Neural cell (in vitro differentiated cells): ENCODE measurements around the gene VAX1. TPM values are rescaled to one million over a fixed set of nuclear protein-coding genes. Genes with fewer than 3 reads are reported as not detected.

Experiments used
- H2AFZ ChIP-seq: fragments of 200-600, 300-800 bp; sonication (generic), shearing (Covaris generic); 2 replicates; pipeline ENCODE4 v1.6.0; 2014; ENCODE audit warnings: low read depth, mild to moderate bottlenecking, antibody characterized with exemption, low read length, moderate library complexity
- H3F3A ChIP-seq: fragments of 200-600 bp; shearing (Covaris generic); 2 replicates; pipeline ENCODE4 v1.6.1; 2016; ENCODE audit warnings: mild to moderate bottlenecking, moderate library complexity, mixed read lengths, antibody characterized with exemption, low read length; ENCODE audit not compliant: insufficient read depth, poor library complexity, severe bottlenecking
- H3K27ac ChIP-seq: fragments of 200-600, 300-800 bp; sonication (generic), shearing (Covaris generic); 2 replicates; pipeline ENCODE4 v1.5.1; 2014; ENCODE audit warnings: mild to moderate bottlenecking, low read length, moderate library complexity
- H3K27me3 ChIP-seq: fragments of 300-800, 200-600 bp; sonication (generic), shearing (Covaris generic); 2 replicates; pipeline ENCODE4 v1.6.0; 2014; ENCODE audit warnings: mild to moderate bottlenecking, low read depth, low read length, moderate library complexity; ENCODE audit not compliant: insufficient read depth
- H3K36me3 ChIP-seq: fragments of 300-800, 200-600 bp; sonication (generic), shearing (Covaris generic); 2 replicates; pipeline ENCODE4 v1.5.1; 2014; ENCODE audit warnings: mild to moderate bottlenecking, antibody characterized with exemption, low read length, moderate library complexity; ENCODE audit not compliant: insufficient read depth
- H3K4me2 ChIP-seq: fragments of 300-800, 200-600 bp; sonication (generic), shearing (Covaris generic); 2 replicates; pipeline ENCODE4 v1.6.0; 2014; ENCODE audit warnings: mild to moderate bottlenecking, low read length
- H3K4me3 ChIP-seq: fragments of 300-800, 200-600 bp; sonication (generic), shearing (Covaris generic); 2 replicates; pipeline ENCODE4 v1.5.1; 2014; ENCODE audit warnings: mild to moderate bottlenecking, low read length, moderate library complexity
- H3K79me2 ChIP-seq: fragments of 200-600 bp; shearing (Covaris generic); replicated peaks from 2 replicates; pipeline ENCODE4 v1.6.0; 2014; ENCODE audit warnings: mild to moderate bottlenecking, low read length, moderate library complexity; ENCODE audit not compliant: insufficient read depth
- H3K9ac ChIP-seq: fragments of 300-800, 200-600 bp; sonication (generic), shearing (Covaris generic); 2 replicates; pipeline ENCODE4 v1.6.1; 2016; ENCODE audit warnings: mild to moderate bottlenecking, low read length, mixed read lengths
- H3K9me2 ChIP-seq: fragments of 200-600 bp; shearing (Covaris generic); 2 replicates; pipeline ENCODE4 v1.6.1; 2016; ENCODE audit warnings: mild to moderate bottlenecking, low read length, mixed read lengths; ENCODE audit not compliant: insufficient read depth
- H3K9me3 ChIP-seq: fragments of 200-600, 300-800 bp; sonication (generic), shearing (Covaris generic); 2 replicates; pipeline ENCODE4 v1.6.1; 2016; ENCODE audit warnings: mild to moderate bottlenecking, mixed run types, low read length, moderate library complexity, mixed read lengths
- H4K20me1 ChIP-seq: fragments of 200-600 bp; shearing (Covaris generic); 2 replicates; pipeline ENCODE4 v1.6.1; 2016; ENCODE audit warnings: mild to moderate bottlenecking, mixed run types; ENCODE audit not compliant: insufficient read depth
- EP300 ChIP-seq: fragments of 450-650 bp; conservative IDR thresholded peaks from 2 replicates; pipeline ENCODE4 v1.6.1; 2014; ENCODE audit warnings: antibody characterized with exemption, mild to moderate bottlenecking, moderate library complexity; ENCODE audit not compliant: poor library complexity, severe bottlenecking
- EZH2 ChIP-seq: fragments of 200-600, 300-800 bp; shearing (Covaris generic), sonication (generic); IDR thresholded peaks from 2 replicates; pipeline ENCODE4 v1.6.1; 2014; ENCODE audit warnings: antibody characterized with exemption, low read length, borderline replicate concordance, mild to moderate bottlenecking; ENCODE audit not compliant: insufficient read depth, poor library complexity, severe bottlenecking
- MXI1 ChIP-seq: fragments of 450-650 bp; conservative IDR thresholded peaks from 2 replicates; pipeline ENCODE4 v1.6.1; 2014; ENCODE audit warnings: antibody characterized with exemption, mild to moderate bottlenecking; ENCODE audit not compliant: poor library complexity, severe bottlenecking
- POLR2AphosphoS5 ChIP-seq: IDR thresholded peaks from 2 replicates; pipeline ENCODE4 v1.6.1; 2012
- RAD21 ChIP-seq: fragments of 450-650 bp; conservative IDR thresholded peaks from 2 replicates; pipeline ENCODE4 v1.6.1; 2014; ENCODE audit warnings: antibody characterized with exemption, mild to moderate bottlenecking, moderate library complexity
- SMC3 ChIP-seq: fragments of 450-650 bp; conservative IDR thresholded peaks from 2 replicates; pipeline ENCODE4 v1.6.1; 2014; ENCODE audit warnings: antibody characterized with exemption, mild to moderate bottlenecking, moderate library complexity; ENCODE audit not compliant: poor library complexity
- TAF1 ChIP-seq: IDR thresholded peaks from 2 replicates; pipeline ENCODE4 v1.6.1; 2012; ENCODE audit warnings: low read depth
- polyA plus RNA-seq: library from polyadenylated mRNA; depleted of rRNA; stranded (reverse); fragments of >200 nt; gene quantifications from 2 replicates; pipeline ENCODE4 v1.2.3, GENCODE V29; 2014
- TF ChIP-seq, protein P1 (sequence below): fragments of 450-650 bp; IDR thresholded peaks from 2 replicates; pipeline ENCODE4 v1.5.1; 2014; ENCODE audit warnings: antibody characterized with exemption, mild to moderate bottlenecking, moderate library complexity; ENCODE audit not compliant: poor library complexity, severe bottlenecking
- TF ChIP-seq, protein P2 (sequence below): IDR thresholded peaks from 2 replicates; pipeline ENCODE4 v1.6.1; 2012; ENCODE audit warnings: borderline replicate concordance

Gene VAX1
- polyA plus RNA-seq, 1 donor from 2014 or later, result 0.63 TPM

GRCh38 chr10:117167789-117168674, 30.0 kb upstream of the VAX1 start (continued):
- TF ChIP-seq EZH2, result peak; percentile 66
- TF ChIP-seq MXI1, result no peak
- TF ChIP-seq TAF1, result no peak

DNA sequence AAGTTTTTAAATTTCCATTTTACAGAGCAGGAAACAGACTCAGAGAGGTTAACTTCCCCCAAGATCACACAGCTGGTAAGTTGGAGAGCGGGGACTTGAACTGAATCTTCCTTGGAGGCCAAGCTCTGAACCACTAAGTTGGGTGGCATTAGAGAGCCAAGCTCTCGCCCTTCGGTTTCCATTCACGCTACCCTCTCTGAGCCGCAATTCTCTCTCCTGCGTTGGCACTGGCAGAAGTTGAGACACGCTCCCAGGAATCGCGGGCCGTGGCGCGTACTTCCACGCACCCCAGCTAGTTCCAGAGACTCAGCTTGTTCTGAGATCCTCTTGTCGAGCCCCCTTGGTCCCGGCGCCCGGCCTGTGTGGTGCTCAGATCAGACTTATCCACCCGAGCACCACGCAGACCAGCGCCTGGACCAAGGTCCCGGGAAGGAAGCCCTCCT, 29.3 kb upstream of the VAX1 start:
- no peaks in the 10 kb centered on the region for H3K9me2 ChIP-seq
- no peaks in the 10 kb centered on the region for H3K36me3 ChIP-seq
- no peak overlapping the region for H3K27ac ChIP-seq
- H4K20me1 ChIP-seq, result no peaks in the 10 kb centered on the region
- no peak overlapping the region for H3K4me2 ChIP-seq
- no peak overlapping the region for H3K4me3 ChIP-seq
- H2AFZ ChIP-seq, result no peak overlapping the region
- no peaks in the 10 kb centered on the region for H3K9me3 ChIP-seq
- no peaks in the 10 kb centered on the region for H3F3A ChIP-seq
- no peaks in the 10 kb centered on the region for H3K79me2 ChIP-seq
- TF ChIP-seq RAD21 (no peak), MXI1 (no peak), SMC3 (no peak), POLR2AphosphoS5 (no peak), EZH2 (no peak), TAF1 (no peak), EP300 (no peak)
- TF ChIP-seq, protein P1, sequence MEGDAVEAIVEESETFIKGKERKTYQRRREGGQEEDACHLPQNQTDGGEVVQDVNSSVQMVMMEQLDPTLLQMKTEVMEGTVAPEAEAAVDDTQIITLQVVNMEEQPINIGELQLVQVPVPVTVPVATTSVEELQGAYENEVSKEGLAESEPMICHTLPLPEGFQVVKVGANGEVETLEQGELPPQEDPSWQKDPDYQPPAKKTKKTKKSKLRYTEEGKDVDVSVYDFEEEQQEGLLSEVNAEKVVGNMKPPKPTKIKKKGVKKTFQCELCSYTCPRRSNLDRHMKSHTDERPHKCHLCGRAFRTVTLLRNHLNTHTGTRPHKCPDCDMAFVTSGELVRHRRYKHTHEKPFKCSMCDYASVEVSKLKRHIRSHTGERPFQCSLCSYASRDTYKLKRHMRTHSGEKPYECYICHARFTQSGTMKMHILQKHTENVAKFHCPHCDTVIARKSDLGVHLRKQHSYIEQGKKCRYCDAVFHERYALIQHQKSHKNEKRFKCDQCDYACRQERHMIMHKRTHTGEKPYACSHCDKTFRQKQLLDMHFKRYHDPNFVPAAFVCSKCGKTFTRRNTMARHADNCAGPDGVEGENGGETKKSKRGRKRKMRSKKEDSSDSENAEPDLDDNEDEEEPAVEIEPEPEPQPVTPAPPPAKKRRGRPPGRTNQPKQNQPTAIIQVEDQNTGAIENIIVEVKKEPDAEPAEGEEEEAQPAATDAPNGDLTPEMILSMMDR, result no peak
- TF ChIP-seq, protein P2, sequence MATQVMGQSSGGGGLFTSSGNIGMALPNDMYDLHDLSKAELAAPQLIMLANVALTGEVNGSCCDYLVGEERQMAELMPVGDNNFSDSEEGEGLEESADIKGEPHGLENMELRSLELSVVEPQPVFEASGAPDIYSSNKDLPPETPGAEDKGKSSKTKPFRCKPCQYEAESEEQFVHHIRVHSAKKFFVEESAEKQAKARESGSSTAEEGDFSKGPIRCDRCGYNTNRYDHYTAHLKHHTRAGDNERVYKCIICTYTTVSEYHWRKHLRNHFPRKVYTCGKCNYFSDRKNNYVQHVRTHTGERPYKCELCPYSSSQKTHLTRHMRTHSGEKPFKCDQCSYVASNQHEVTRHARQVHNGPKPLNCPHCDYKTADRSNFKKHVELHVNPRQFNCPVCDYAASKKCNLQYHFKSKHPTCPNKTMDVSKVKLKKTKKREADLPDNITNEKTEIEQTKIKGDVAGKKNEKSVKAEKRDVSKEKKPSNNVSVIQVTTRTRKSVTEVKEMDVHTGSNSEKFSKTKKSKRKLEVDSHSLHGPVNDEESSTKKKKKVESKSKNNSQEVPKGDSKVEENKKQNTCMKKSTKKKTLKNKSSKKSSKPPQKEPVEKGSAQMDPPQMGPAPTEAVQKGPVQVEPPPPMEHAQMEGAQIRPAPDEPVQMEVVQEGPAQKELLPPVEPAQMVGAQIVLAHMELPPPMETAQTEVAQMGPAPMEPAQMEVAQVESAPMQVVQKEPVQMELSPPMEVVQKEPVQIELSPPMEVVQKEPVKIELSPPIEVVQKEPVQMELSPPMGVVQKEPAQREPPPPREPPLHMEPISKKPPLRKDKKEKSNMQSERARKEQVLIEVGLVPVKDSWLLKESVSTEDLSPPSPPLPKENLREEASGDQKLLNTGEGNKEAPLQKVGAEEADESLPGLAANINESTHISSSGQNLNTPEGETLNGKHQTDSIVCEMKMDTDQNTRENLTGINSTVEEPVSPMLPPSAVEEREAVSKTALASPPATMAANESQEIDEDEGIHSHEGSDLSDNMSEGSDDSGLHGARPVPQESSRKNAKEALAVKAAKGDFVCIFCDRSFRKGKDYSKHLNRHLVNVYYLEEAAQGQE, result no peak
- H3K9ac ChIP-seq, result no peak overlapping the region
- peaks cover 81% of the 10 kb centered on the region for H3K27me3 ChIP-seq
